Measurements from ENCODE around the gene LPAR4.

Gene LPAR4

GRCh38 chrX:78747489-78747888 lies at the start of gene LPAR4:
TSS of gene LPAR4 (plus strand) at chrX:78747720. CDS start at chrX:78754870, 7,150 bp downstream.
- Histone ChIP-seq H3K27me3 (ENCODE audit: insufficient read depth, insufficient read length) (no peaks in the 10 kb centered on the region), H3K4me1 (ENCODE audit: insufficient read depth, insufficient read length) (no peaks in the 10 kb centered on the region), H3K9me3 (ENCODE audit: insufficient read depth, low read length) (no peaks in the 10 kb centered on the region), H3K36me3 (ENCODE audit: insufficient read depth, insufficient read length, low read length) (no peaks in the 10 kb centered on the region), H3K9ac (ENCODE audit: insufficient read length, low read depth) (peak within 1 kb of the TSS; percentile 66), H3K4me3 (ENCODE audit: insufficient read length, low read depth) (peak within 1 kb of the TSS; percentile 12)
- TF ChIP-seq SUZ12 (IDR thresholded peaks at IDR 0.05; ENCODE audit: extremely low read depth, insufficient read depth, insufficient read length), result no peak
- TF ChIP-seq YY1 (IDR thresholded peaks at IDR 0.05; ENCODE audit: insufficient read depth, insufficient read length), result no peak
- no peak for TF ChIP-seq ZNF274 (IDR thresholded peaks at IDR 0.05; ENCODE audit: low read depth, low read length)
- peak; percentile 78 for DNase-seq (ENCODE audit: low read depth, low spot score)

GRCh38 chrX:78706071-78706470 lies 41.4 kb upstream of the LPAR4 start:
- no peaks in the 10 kb centered on the region for H3K27me3 ChIP-seq (ENCODE audit: insufficient read depth, insufficient read length)
- no peak overlapping the region for H3K9ac ChIP-seq (ENCODE audit: insufficient read length, low read depth)
- no peak for DNase-seq (ENCODE audit: low read depth, low spot score)
- no peaks in the 10 kb centered on the region for H3K9me3 ChIP-seq (ENCODE audit: insufficient read depth, low read length)
- no peaks in the 10 kb centered on the region for H3K4me1 ChIP-seq (ENCODE audit: insufficient read depth, insufficient read length)
- no peak for TF ChIP-seq ZNF274 (IDR thresholded peaks at IDR 0.05; ENCODE audit: low read depth, low read length)
- no peak for TF ChIP-seq YY1 (IDR thresholded peaks at IDR 0.05; ENCODE audit: insufficient read depth, insufficient read length)
- no peak for TF ChIP-seq SUZ12 (IDR thresholded peaks at IDR 0.05; ENCODE audit: extremely low read depth, insufficient read depth, insufficient read length)
- no peaks in the 10 kb centered on the region for H3K36me3 ChIP-seq (ENCODE audit: insufficient read depth, insufficient read length, low read length)
- H3K4me3 ChIP-seq (ENCODE audit: insufficient read length, low read depth), result no peak overlapping the region

GRCh38 chrX:78708262-78708661 lies 39.3 kb upstream of the LPAR4 start:
- TF ChIP-seq YY1 (IDR thresholded peaks at IDR 0.05; ENCODE audit: insufficient read depth, insufficient read length), result no peak
- TF ChIP-seq SUZ12 (IDR thresholded peaks at IDR 0.05; ENCODE audit: extremely low read depth, insufficient read depth, insufficient read length), result no peak
- TF ChIP-seq ZNF274 (IDR thresholded peaks at IDR 0.05; ENCODE audit: low read depth, low read length), result no peak
- Histone ChIP-seq H3K36me3 (ENCODE audit: insufficient read depth, insufficient read length, low read length) (no peaks in the 10 kb centered on the region), H3K4me3 (ENCODE audit: insufficient read length, low read depth) (no peak overlapping the region), H3K9me3 (ENCODE audit: insufficient read depth, low read length) (no peaks in the 10 kb centered on the region), H3K4me1 (ENCODE audit: insufficient read depth, insufficient read length) (no peaks in the 10 kb centered on the region), H3K27me3 (ENCODE audit: insufficient read depth, insufficient read length) (no peaks in the 10 kb centered on the region), H3K9ac (ENCODE audit: insufficient read length, low read depth) (no peak overlapping the region)
- peak; percentile 32 for DNase-seq (ENCODE audit: low read depth, low spot score)

- no peak for TF ChIP-seq ZNF274 (IDR thresholded peaks at IDR 0.05; ENCODE audit: low read depth, low read length)
- TF ChIP-seq SUZ12 (IDR thresholded peaks at IDR 0.05; ENCODE audit: extremely low read depth, insufficient read depth, insufficient read length), result no peak
- no peak for TF ChIP-seq YY1 (IDR thresholded peaks at IDR 0.05; ENCODE audit: insufficient read depth, insufficient read length)
- H3K27me3 ChIP-seq (ENCODE audit: insufficient read depth, insufficient read length), result no peaks in the 10 kb centered on the region
Measured at GRCh38 chrX:78708816-78709215, 38.7 kb upstream of the LPAR4 start.

GRCh38 chrX:78710171-78710570 lies 37.3 kb upstream of the LPAR4 start:
- H3K9me3 ChIP-seq (ENCODE audit: insufficient read depth, low read length), result no peaks in the 10 kb centered on the region
- TF ChIP-seq SUZ12 (IDR thresholded peaks at IDR 0.05; ENCODE audit: extremely low read depth, insufficient read depth, insufficient read length) (no peak), YY1 (IDR thresholded peaks at IDR 0.05; ENCODE audit: insufficient read depth, insufficient read length) (no peak), ZNF274 (IDR thresholded peaks at IDR 0.05; ENCODE audit: low read depth, low read length) (no peak)
- H3K4me3 ChIP-seq (ENCODE audit: insufficient read length, low read depth), result no peak overlapping the region
- no peaks in the 10 kb centered on the region for H3K4me1 ChIP-seq (ENCODE audit: insufficient read depth, insufficient read length)
- no peak overlapping the region for H3K9ac ChIP-seq (ENCODE audit: insufficient read length, low read depth)
- no peak for DNase-seq (ENCODE audit: low read depth, low spot score)
- H3K27me3 ChIP-seq (ENCODE audit: insufficient read depth, insufficient read length), result no peaks in the 10 kb centered on the region
- H3K36me3 ChIP-seq (ENCODE audit: insufficient read depth, insufficient read length, low read length), result no peaks in the 10 kb centered on the region

More at GRCh38 chrX:78708816-78709215, 38.7 kb upstream of the LPAR4 start:
- no peaks in the 10 kb centered on the region for H3K36me3 ChIP-seq (ENCODE audit: insufficient read depth, insufficient read length, low read length)
- H3K9me3 ChIP-seq (ENCODE audit: insufficient read depth, low read length), result no peaks in the 10 kb centered on the region
- no peak overlapping the region for H3K9ac ChIP-seq (ENCODE audit: insufficient read length, low read depth)
- H3K4me1 ChIP-seq (ENCODE audit: insufficient read depth, insufficient read length), result no peaks in the 10 kb centered on the region
- no peak for DNase-seq (ENCODE audit: low read depth, low spot score)
- no peak overlapping the region for H3K4me3 ChIP-seq (ENCODE audit: insufficient read length, low read depth)

GRCh38 chrX:78712336-78712735 lies 35.2 kb upstream of the LPAR4 start:
- no peaks in the 10 kb centered on the region for H3K27me3 ChIP-seq (ENCODE audit: insufficient read depth, insufficient read length)
- no peaks in the 10 kb centered on the region for H3K36me3 ChIP-seq (ENCODE audit: insufficient read depth, insufficient read length, low read length)
- no peak overlapping the region for H3K4me3 ChIP-seq (ENCODE audit: insufficient read length, low read depth)
- no peaks in the 10 kb centered on the region for H3K9me3 ChIP-seq (ENCODE audit: insufficient read depth, low read length)
- no peaks in the 10 kb centered on the region for H3K4me1 ChIP-seq (ENCODE audit: insufficient read depth, insufficient read length)
- H3K9ac ChIP-seq (ENCODE audit: insufficient read length, low read depth), result no peak overlapping the region
- TF ChIP-seq ZNF274 (IDR thresholded peaks at IDR 0.05; ENCODE audit: low read depth, low read length) (no peak), YY1 (IDR thresholded peaks at IDR 0.05; ENCODE audit: insufficient read depth, insufficient read length) (no peak), SUZ12 (IDR thresholded peaks at IDR 0.05; ENCODE audit: extremely low read depth, insufficient read depth, insufficient read length) (no peak)
- DNase-seq (ENCODE audit: low read depth, low spot score), result no peak

- Histone ChIP-seq H3K4me3 (ENCODE audit: insufficient read length, low read depth) (no peak overlapping the region), H3K27me3 (ENCODE audit: insufficient read depth, insufficient read length) (no peaks in the 10 kb centered on the region), H3K36me3 (ENCODE audit: insufficient read depth, insufficient read length, low read length) (no peaks in the 10 kb centered on the region), H3K9me3 (ENCODE audit: insufficient read depth, low read length) (no peaks in the 10 kb centered on the region), H3K9ac (ENCODE audit: insufficient read length, low read depth) (no peak overlapping the region), H3K4me1 (ENCODE audit: insufficient read depth, insufficient read length) (no peaks in the 10 kb centered on the region)
- TF ChIP-seq ZNF274 (IDR thresholded peaks at IDR 0.05; ENCODE audit: low read depth, low read length) (no peak), YY1 (IDR thresholded peaks at IDR 0.05; ENCODE audit: insufficient read depth, insufficient read length) (no peak), SUZ12 (IDR thresholded peaks at IDR 0.05; ENCODE audit: extremely low read depth, insufficient read depth, insufficient read length) (no peak)
- DNase-seq (ENCODE audit: low read depth, low spot score), result no peak
Measured at GRCh38 chrX:78725287-78725686, 22.2 kb upstream of the LPAR4 start.
